Memory B cell (primary cell): ENCODE measurements around the gene KCNJ16.

Experiments
- ATAC-seq: fragments of 150-1000 bp; cut with Tn5 transposase; 2 replicates; pipeline ENCODE4 v1.10.0; 2021; ENCODE audit warnings: low read depth, mild to moderate bottlenecking, moderate library complexity
- DNase-seq, 2 donors: peaks; one replicate each; pipeline ENCODE4 v3.0.0; 2022; ENCODE audit warnings: low spot score in 2 of 2
- H3K27ac Mint-ChIP-seq: one replicate; pipeline ENCODE4 v1.8.0; 2022; ENCODE audit warnings: mild to moderate bottlenecking, moderate library complexity, mixed read lengths
- H3K27me3 Mint-ChIP-seq: one replicate; pipeline ENCODE4 v1.8.0; 2022; ENCODE audit warnings: mixed read lengths
- H3K36me3 Mint-ChIP-seq: one replicate; pipeline ENCODE4 v1.8.0; 2022; ENCODE audit warnings: mild to moderate bottlenecking, mixed read lengths
- H3K4me1 Mint-ChIP-seq: one replicate; pipeline ENCODE4 v1.8.0; 2022; ENCODE audit warnings: mixed read lengths
- H3K4me3 Mint-ChIP-seq: one replicate; pipeline ENCODE4 v1.8.0; 2022; ENCODE audit warnings: mild to moderate bottlenecking, moderate library complexity, mixed read lengths
- H3K9me3 Mint-ChIP-seq: one replicate; pipeline ENCODE4 v1.8.0; 2022; ENCODE audit warnings: mixed read lengths

KCNJ16 gene

GRCh38 chr17:70076189-70076588 lies 1.2 kb downstream of the KCNJ16 start:
- Mint-ChIP-seq H3K27me3 (no peaks in the 10 kb centered on the region), H3K4me3 (no peak overlapping the region)

GRCh38 chr17:70076831-70077230 lies 1.8 kb downstream of the KCNJ16 start:
- Mint-ChIP-seq H3K36me3 (no peaks in the 10 kb centered on the region), H3K27me3 (no peaks in the 10 kb centered on the region), H3K4me3 (no peak overlapping the region), H3K4me1 (no peaks in the 10 kb centered on the region), H3K9me3 (peaks cover 4% of the 10 kb centered on the region), H3K27ac (no peak overlapping the region)
- ATAC-seq (no peak), DNase-seq (no peak)

More at GRCh38 chr17:70076189-70076588, 1.2 kb downstream of the KCNJ16 start:
- Mint-ChIP-seq H3K4me1 (no peaks in the 10 kb centered on the region), H3K9me3 (peaks cover 4% of the 10 kb centered on the region), H3K27ac (no peak overlapping the region), H3K36me3 (no peaks in the 10 kb centered on the region)
- no peak for ATAC-seq
- DNase-seq, result no peak

GRCh38 chr17:70078549-70078948 lies 3.5 kb downstream of the KCNJ16 start:
- Mint-ChIP-seq H3K27me3 (no peaks in the 10 kb centered on the region), H3K9me3 (peaks cover 2% of the 10 kb centered on the region), H3K27ac (no peak overlapping the region), H3K36me3 (no peaks in the 10 kb centered on the region), H3K4me3 (no peak overlapping the region), H3K4me1 (no peaks in the 10 kb centered on the region)
- ATAC-seq, result no peak
- no peak for DNase-seq

- no peak overlapping the region for H3K4me3 Mint-ChIP-seq
- no peak overlapping the region for H3K27ac Mint-ChIP-seq
- DNase-seq, result no peak
- peaks cover 2% of the 10 kb centered on the region for H3K9me3 Mint-ChIP-seq
- H3K36me3 Mint-ChIP-seq, result no peaks in the 10 kb centered on the region
- ATAC-seq, result no peak
- H3K27me3 Mint-ChIP-seq, result no peaks in the 10 kb centered on the region
- H3K4me1 Mint-ChIP-seq, result no peaks in the 10 kb centered on the region
Observed at GRCh38 chr17:70078994-70079531, 4.0 kb downstream of the KCNJ16 start.

- H3K4me3 Mint-ChIP-seq, result no peak overlapping the region
- no peak overlapping the region for H3K27ac Mint-ChIP-seq
- H3K36me3 Mint-ChIP-seq, result no peaks in the 10 kb centered on the region
- DNase-seq (no peak), ATAC-seq (no peak)
- H3K4me1 Mint-ChIP-seq, result no peaks in the 10 kb centered on the region
- H3K27me3 Mint-ChIP-seq, result no peaks in the 10 kb centered on the region
- peaks cover 2% of the 10 kb centered on the region for H3K9me3 Mint-ChIP-seq
Observed at GRCh38 chr17:70080541-70081347, 5.7 kb downstream of the KCNJ16 start.

GRCh38 chr17:70081885-70082284 lies 6.9 kb downstream of the KCNJ16 start:
- H3K4me1 Mint-ChIP-seq, result no peaks in the 10 kb centered on the region

GRCh38 chr17:70084476-70084875 lies 9.5 kb downstream of the KCNJ16 start:
- H3K4me3 Mint-ChIP-seq, result no peak overlapping the region
- no peaks in the 10 kb centered on the region for H3K9me3 Mint-ChIP-seq
- H3K4me1 Mint-ChIP-seq, result no peaks in the 10 kb centered on the region
- no peaks in the 10 kb centered on the region for H3K36me3 Mint-ChIP-seq
- DNase-seq (no peak), ATAC-seq (no peak)
- no peak overlapping the region for H3K27ac Mint-ChIP-seq
- H3K27me3 Mint-ChIP-seq, result no peaks in the 10 kb centered on the region

More at GRCh38 chr17:70081885-70082284, 6.9 kb downstream of the KCNJ16 start:
- DNase-seq, result no peak
- no peaks in the 10 kb centered on the region for H3K36me3 Mint-ChIP-seq
- H3K27ac Mint-ChIP-seq, result no peak overlapping the region
- no peak for ATAC-seq
- H3K9me3 Mint-ChIP-seq, result peaks cover 2% of the 10 kb centered on the region
- H3K27me3 Mint-ChIP-seq, result no peaks in the 10 kb centered on the region
- H3K4me3 Mint-ChIP-seq, result no peak overlapping the region

GRCh38 chr17:70086516-70086915 lies 11.5 kb downstream of the KCNJ16 start:
- H3K27ac Mint-ChIP-seq, result no peak overlapping the region
- H3K9me3 Mint-ChIP-seq, result peaks cover 3% of the 10 kb centered on the region
- H3K4me1 Mint-ChIP-seq, result no peaks in the 10 kb centered on the region
- no peak overlapping the region for H3K4me3 Mint-ChIP-seq
- no peaks in the 10 kb centered on the region for H3K27me3 Mint-ChIP-seq
- DNase-seq (no peak), ATAC-seq (no peak)
- H3K36me3 Mint-ChIP-seq, result no peaks in the 10 kb centered on the region

- DNase-seq, result no peak
- no peak overlapping the region for H3K4me3 Mint-ChIP-seq
- no peaks in the 10 kb centered on the region for H3K27me3 Mint-ChIP-seq
- H3K27ac Mint-ChIP-seq, result no peak overlapping the region
- no peaks in the 10 kb centered on the region for H3K36me3 Mint-ChIP-seq
- no peak for ATAC-seq
- peaks cover 3% of the 10 kb centered on the region for H3K9me3 Mint-ChIP-seq
- no peaks in the 10 kb centered on the region for H3K4me1 Mint-ChIP-seq
Observed at GRCh38 chr17:70089513-70090148, 14.6 kb downstream of the KCNJ16 start.

- DNase-seq (no peak), ATAC-seq (no peak)
- Mint-ChIP-seq H3K27ac (no peak overlapping the region), H3K27me3 (no peaks in the 10 kb centered on the region), H3K36me3 (no peaks in the 10 kb centered on the region), H3K9me3 (peaks cover 3% of the 10 kb centered on the region), H3K4me3 (no peak overlapping the region), H3K4me1 (no peaks in the 10 kb centered on the region)
Observed at GRCh38 chr17:70091005-70091568, 16.1 kb downstream of the KCNJ16 start.

- no peaks in the 10 kb centered on the region for H3K27me3 Mint-ChIP-seq
- no peaks in the 10 kb centered on the region for H3K4me1 Mint-ChIP-seq
- H3K27ac Mint-ChIP-seq, result no peak overlapping the region
- peaks cover 3% of the 10 kb centered on the region for H3K9me3 Mint-ChIP-seq
- H3K4me3 Mint-ChIP-seq, result no peak overlapping the region
- no peaks in the 10 kb centered on the region for H3K36me3 Mint-ChIP-seq
- no peak for DNase-seq
- no peak for ATAC-seq
Observed at GRCh38 chr17:70091696-70092095, 16.7 kb downstream of the KCNJ16 start.

GRCh38 chr17:70093163-70093562 lies 18.1 kb downstream of the KCNJ16 start:
- H3K9me3 Mint-ChIP-seq, result peaks cover 3% of the 10 kb centered on the region
- no peak for DNase-seq
- no peaks in the 10 kb centered on the region for H3K36me3 Mint-ChIP-seq
- no peak overlapping the region for H3K27ac Mint-ChIP-seq
- no peak for ATAC-seq
- H3K27me3 Mint-ChIP-seq, result no peaks in the 10 kb centered on the region
- no peaks in the 10 kb centered on the region for H3K4me1 Mint-ChIP-seq
- no peak overlapping the region for H3K4me3 Mint-ChIP-seq

- no peaks in the 10 kb centered on the region for H3K36me3 Mint-ChIP-seq
- peaks cover 3% of the 10 kb centered on the region for H3K9me3 Mint-ChIP-seq
- H3K27ac Mint-ChIP-seq, result no peak overlapping the region
- no peaks in the 10 kb centered on the region for H3K4me1 Mint-ChIP-seq
- ATAC-seq (no peak), DNase-seq (no peak)
- no peak overlapping the region for H3K4me3 Mint-ChIP-seq
- H3K27me3 Mint-ChIP-seq, result peaks cover 1% of the 10 kb centered on the region
Observed at GRCh38 chr17:70095455-70095854, 20.4 kb downstream of the KCNJ16 start.

GRCh38 chr17:70096861-70097260 lies 21.8 kb downstream of the KCNJ16 start:
- H3K4me3 Mint-ChIP-seq, result no peak overlapping the region
- H3K27me3 Mint-ChIP-seq, result peaks cover 1% of the 10 kb centered on the region
- H3K27ac Mint-ChIP-seq, result no peak overlapping the region
- no peaks in the 10 kb centered on the region for H3K9me3 Mint-ChIP-seq
- H3K4me1 Mint-ChIP-seq, result no peaks in the 10 kb centered on the region
- no peaks in the 10 kb centered on the region for H3K36me3 Mint-ChIP-seq
- DNase-seq, result no peak
- ATAC-seq, result no peak
